HG03571 (cell line): ENCODE measurements around the gene SCN4A.
A peak's percentile ranks its signal among the peaks of the same experiment; 100 is the strongest.
"Not testable (repeated sequence)": the region's sequence is repeated elsewhere in the genome, so short reads cannot be mapped to it uniquely, and the experiment has no call there.

Source experiments
- ATAC-seq: cut with Tn5 transposase; IDR thresholded peaks from one replicate; pipeline ENCODE4 v1.9.1; 2021; ENCODE audit not compliant: unreplicated experiment

The SCN4A gene

GRCh38 chr17:63939401-63939800, 33.3 kb downstream of the SCN4A start:
- ATAC-seq, result no peak

GRCh38 chr17:63937920-63938319, 34.8 kb downstream of the SCN4A start:
- ATAC-seq, result no peak

GRCh38 chr17:63937319-63937718, 35.4 kb downstream of the SCN4A start:
- ATAC-seq, result no peak

DNA sequence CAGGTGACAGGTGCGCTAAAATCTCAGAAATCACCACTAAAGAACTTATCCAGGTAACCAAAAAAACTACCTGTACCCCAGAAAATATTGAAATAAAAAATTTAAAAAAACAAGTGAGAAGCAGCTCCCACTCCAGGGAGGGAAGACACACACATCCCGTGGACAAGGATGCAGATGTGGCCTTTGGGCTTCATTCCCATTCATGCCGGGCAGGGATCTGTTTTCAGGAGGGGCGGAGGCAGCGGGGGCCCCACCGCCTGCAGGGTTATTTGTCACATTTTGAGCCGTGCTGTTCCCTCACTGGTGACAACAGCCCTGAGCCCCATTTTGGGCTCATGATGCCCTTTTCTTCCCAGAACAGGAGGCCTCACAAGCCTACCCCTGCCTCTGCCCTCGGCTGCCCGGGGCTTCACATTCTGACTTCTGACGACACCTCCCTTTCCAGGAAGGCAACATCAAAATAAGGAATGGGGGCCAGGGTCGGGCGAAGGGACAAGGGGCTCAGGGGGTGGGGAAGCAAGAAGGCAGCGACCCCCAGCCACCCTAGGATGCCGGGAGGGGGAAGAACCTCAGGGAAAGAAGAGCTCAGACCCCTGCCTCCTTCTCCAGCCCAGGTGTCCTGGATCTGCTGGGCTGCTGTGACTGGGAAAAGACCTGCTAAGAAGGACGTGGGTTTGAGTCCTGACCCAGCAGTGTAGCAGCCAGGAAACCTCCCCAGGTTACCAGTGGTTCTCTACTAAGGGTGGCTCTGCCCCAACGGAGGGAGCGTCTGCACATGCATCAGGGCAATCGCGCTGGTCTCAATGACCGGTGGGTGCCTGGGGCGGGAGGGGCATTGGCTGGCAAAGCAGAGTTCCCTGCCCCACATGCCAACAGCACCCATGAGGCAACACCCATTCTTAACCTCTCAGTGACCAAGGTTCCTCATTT, 38.3 kb downstream of the SCN4A start:
- ATAC-seq, result no peak

DNA sequence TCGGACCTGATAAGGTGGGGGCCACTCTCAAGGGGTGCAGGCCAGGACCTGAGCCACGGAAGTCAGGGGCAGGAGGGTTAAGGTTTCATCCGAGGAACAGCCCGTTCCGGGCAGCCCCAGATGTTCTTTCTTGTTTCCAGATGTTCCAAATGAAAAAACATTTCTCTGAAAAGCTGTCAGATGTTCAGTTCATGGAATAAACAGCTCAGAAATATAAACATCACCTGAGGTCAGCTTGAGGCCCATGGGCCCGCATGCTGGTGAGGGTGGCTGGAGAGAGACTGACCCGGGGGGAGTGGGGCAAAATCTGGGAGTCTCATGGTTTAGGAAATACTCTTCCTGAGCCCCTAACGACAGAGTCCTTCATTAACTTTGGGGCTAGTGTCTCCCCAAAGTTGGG, 39.1 kb downstream of the SCN4A start:
- ATAC-seq, result no peak

- ATAC-seq, result peak; percentile 3
Measured at GRCh38 chr17:63932721-63933120, 40.0 kb downstream of the SCN4A start.

DNA sequence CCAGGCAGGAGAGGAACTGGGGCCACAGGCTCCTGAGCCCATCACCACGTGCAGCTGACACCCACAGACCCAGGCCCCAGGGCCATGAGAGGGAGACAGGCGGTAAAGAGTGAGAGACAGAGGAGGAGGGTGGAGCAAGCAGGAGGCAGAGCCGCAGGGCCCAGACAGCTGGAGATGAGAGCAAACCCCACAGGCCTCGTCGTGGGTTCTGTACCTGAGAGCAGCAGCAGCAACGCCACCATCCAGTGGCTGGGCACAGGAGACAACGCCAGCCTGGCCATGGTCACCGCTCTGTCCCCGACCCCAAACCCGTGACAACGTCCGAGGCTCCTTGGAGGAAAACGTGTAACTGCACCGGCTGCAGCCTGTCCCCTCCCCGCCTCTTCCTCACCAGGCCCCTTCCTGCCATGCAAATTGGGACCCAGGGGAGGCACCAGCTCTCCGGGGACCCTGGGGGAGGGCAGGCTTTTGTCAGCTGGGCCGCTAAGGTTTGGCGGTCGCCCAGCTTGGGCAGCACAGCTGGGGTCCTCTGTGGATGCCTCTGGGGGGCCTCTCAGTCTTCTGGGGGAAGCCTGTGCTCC, 40.6 kb downstream of the SCN4A start, which contains the start of gene CD79B:
Gene CD79B (minus strand): TSS at position 351 of the 581 bp plus-strand sequence. CDS start 70 bp downstream, at position 281.
- peak; percentile 77 for ATAC-seq

- ATAC-seq, result peak; percentile 39
Measured at GRCh38 chr17:63930951-63931575, 41.7 kb downstream of the SCN4A start.

- no peak for ATAC-seq
Measured at GRCh38 chr17:63929860-63930766, 42.6 kb downstream of the SCN4A start.

DNA sequence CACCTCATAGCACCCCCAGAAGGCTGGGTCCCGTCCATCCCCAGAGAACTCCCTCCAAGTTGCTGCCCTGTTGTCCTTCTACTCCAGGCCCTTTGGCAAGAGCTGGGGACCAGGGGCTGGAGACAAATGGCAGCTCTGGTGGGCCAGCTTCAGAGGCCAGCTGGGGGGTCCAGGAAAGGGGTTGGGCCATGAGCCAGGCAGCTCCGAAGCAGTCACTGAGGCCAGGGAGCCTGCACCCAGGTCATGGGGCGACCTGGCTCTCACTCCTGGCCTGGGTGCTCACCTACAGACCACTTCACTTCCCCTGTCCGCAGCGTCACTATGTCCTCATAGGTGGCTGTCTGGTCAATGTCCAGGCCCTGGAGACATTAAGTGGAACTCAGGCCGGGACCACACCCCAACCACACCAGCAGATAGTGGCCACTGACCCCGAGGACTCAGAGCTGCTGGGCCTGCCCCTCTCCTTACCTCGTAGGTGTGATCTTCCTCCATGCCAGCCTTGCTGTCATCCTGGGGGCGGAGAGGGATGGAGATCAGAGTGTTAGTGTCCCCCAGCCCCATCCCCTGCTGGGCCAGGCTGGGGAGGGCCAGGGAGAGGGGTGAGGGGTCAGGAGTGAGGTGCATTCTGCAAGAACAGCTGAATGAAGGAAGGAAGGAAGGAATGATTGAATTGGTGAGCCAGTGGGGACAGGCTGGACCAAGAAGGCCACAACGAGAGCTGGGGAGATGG, 43.6 kb downstream of the SCN4A start:
- no peak for ATAC-seq

GRCh38 chr17:63928172-63928666, 44.5 kb downstream of the SCN4A start:
- ATAC-seq, result no peak

- ATAC-seq, result no peak
Measured at GRCh38 chr17:63927464-63928171, 45.1 kb downstream of the SCN4A start.

DNA sequence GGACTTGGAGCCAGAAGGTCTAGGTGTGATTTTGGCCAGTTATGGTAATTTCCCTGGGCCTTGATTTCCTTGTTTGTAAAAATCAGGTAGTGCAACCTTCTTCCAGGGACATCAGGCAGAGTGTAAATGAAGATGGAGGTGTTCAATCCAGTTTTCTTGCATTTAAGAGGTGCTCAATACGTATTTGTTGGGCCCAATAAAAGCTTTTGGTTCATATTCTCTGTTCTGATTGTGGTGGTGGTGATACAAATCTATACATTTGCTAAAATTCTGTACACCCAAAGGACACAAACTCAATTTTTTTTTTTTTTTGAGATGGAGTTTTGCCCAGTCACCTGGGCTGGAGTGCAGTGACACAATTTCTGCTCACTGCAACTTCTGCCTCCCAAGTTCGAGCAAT, 46.6 kb downstream of the SCN4A start:
- ATAC-seq, result no peak

DNA sequence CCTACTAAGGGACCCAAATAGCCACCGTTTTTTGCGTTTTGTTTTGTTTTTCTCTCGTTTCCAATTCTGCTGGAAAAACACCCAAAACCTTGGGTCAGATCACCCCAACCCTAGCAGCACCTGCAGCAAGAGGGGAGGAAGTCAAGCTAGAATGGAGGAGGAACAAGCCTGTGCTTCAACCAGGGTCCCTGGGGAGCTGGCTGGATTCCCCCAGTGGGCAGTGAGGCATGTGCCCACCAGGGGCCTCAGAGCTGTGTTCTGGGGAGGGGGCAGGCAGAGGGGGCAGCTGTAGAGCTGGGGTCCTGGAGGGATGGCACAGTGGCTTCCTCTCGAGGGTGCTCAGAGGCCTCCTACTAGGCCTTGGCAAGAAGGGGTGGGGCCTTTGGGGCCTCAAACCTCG, 47.1 kb downstream of the SCN4A start:
- no peak for ATAC-seq

- peak; percentile 68 for ATAC-seq
Measured at GRCh38 chr17:63922402-63922801, 50.3 kb downstream of the SCN4A start.

DNA sequence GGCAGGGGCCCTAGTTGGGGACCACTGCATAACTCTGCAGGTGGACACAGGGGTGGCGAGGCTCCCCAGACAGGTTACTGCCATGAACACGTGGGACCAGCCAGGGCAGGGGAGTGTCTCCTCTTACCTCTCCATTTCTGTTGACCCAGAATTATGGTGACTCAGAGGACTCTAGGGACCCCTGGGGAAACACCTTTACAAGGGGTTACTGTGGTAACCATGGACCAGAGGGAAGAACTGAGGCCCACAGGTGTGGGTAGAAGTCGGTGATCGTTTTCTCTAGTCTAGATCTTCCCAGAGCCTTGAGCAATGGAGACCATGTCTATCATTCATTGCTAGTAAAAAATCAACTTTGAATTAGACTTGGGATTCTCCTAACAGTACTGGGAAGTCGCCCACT, 51.9 kb downstream of the SCN4A start:
- not testable (repeated sequence) for ATAC-seq

GRCh38 chr17:63920050-63920449, 52.7 kb downstream of the SCN4A start:
- not testable (repeated sequence) for ATAC-seq

GRCh38 chr17:63919311-63919723, 53.4 kb downstream of the SCN4A start:
- ATAC-seq, result no peak

GRCh38 chr17:63918789-63919305, 53.9 kb downstream of the SCN4A start, which contains the start of gene GH1:
GH1 (minus strand) TSS chr17:63918839; CDS start chr17:63918776, 63 bp downstream.
- not testable (repeated sequence) for ATAC-seq
